Measurements from ENCODE around the gene ZNF292.

GRCh38 chr6:87199787-87200186 is 44.4 kb downstream of the ZNF292 start:
- no peak for TF ChIP-seq POLR2AphosphoS5 (IDR thresholded peaks at IDR 0.05; ENCODE audit: borderline replicate concordance, low read depth, low read length)
- no peak for TF ChIP-seq EZH2 (IDR thresholded peaks at IDR 0.05)
- no peak for TF ChIP-seq FOXP2 (optimal IDR thresholded peaks at IDR 0.05; ENCODE audit: control extremely low read depth, extremely low read length, insufficient read depth)

Measured in SK-N-MC (cell line).